T-helper 2 cell treated with Interferon-gamma antibody and Interleukin-4, amounts not matched to agents 100 ng/mL and 5 ng/mL, for 36 hours (primary cell): ENCODE data around the gene ITGA2B. TPM values are rescaled to one million over a fixed set of nuclear protein-coding genes. Genes with fewer than 3 reads are reported as not detected.
"Not testable (repeated sequence)": the region's sequence is repeated elsewhere in the genome, so short reads cannot be mapped to it uniquely, and the experiment has no call there.

Experiments
- intact Hi-C: fragments of 100-400 bp; cut with micrococcal nuclease; formaldehyde crosslinking; loops from one replicate; pipeline ENCODE4 v1.15.1; 2023
- total RNA-seq: library from RNA; stranded (reverse); gene quantifications from 2 replicates; pipeline ENCODE4 v1.2.3, GENCODE V29; 2022

The ITGA2B gene
- total RNA-seq, 1 donor from 2014 or later: 0.39 TPM

- intact Hi-C loops: not testable (repeated sequence)
These were observed 19.9 kb downstream of the ITGA2B start for GRCh38 chr17:44369414-44370023.

- intact Hi-C loops: not testable (repeated sequence)
These were observed 20.8 kb downstream of the ITGA2B start for GRCh38 chr17:44368391-44369243.

- intact Hi-C loops: no loop called here
These were observed 22.0 kb downstream of the ITGA2B start for GRCh38 chr17:44367231-44367979.

GRCh38 chr17:44365051-44365450, 24.4 kb downstream of the ITGA2B start:
- intact Hi-C loops: not testable (repeated sequence)

- intact Hi-C loops: no loop called here
These were observed 25.8 kb downstream of the ITGA2B start, which contains the start of gene FAM171A2 for GRCh38 chr17:44363613-44364159. TSS of gene FAM171A2 (minus strand) at chr17:44363853. CDS start at chr17:44363714, 139 bp downstream.

- intact Hi-C loops: no loop called here
These were observed 26.4 kb downstream of the ITGA2B start for GRCh38 chr17:44362949-44363612.

- intact Hi-C loops: no loop called here
These were observed 26.9 kb downstream of the ITGA2B start for GRCh38 chr17:44362459-44362948.

- intact Hi-C loops: no loop called here
These were observed 27.9 kb downstream of the ITGA2B start for GRCh38 chr17:44361292-44362260.

- intact Hi-C loops: no loop called here
These were observed 28.6 kb downstream of the ITGA2B start for GRCh38 chr17:44360826-44361225.

- intact Hi-C loops: no loop called here
These were observed 29.3 kb downstream of the ITGA2B start for GRCh38 chr17:44360144-44360533.

GRCh38 chr17:44359458-44360143, 29.8 kb downstream of the ITGA2B start:
- intact Hi-C loops: no loop called here

GRCh38 chr17:44359006-44359405, 30.4 kb downstream of the ITGA2B start:
- intact Hi-C loops: no loop called here

GRCh38 chr17:44358066-44358465, 31.4 kb downstream of the ITGA2B start:
- intact Hi-C loops: no loop called here

- intact Hi-C loops: no loop called here
These were observed 33.2 kb downstream of the ITGA2B start for GRCh38 chr17:44356241-44356640.

GRCh38 chr17:44355642-44356099, 33.8 kb downstream of the ITGA2B start:
- intact Hi-C loops: no loop called here

GRCh38 chr17:44354582-44355561, 34.6 kb downstream of the ITGA2B start:
- intact Hi-C loops: no loop called here

GRCh38 chr17:44353672-44354331, 35.6 kb downstream of the ITGA2B start:
- intact Hi-C loops: no loop called here
